Femur (tissue), 1 donor: ENCODE results near the gene NAA60.
"Not testable (repeated sequence)": the region's sequence is repeated elsewhere in the genome, so short reads cannot be mapped to it uniquely, and the experiment has no call there.

Source experiments
- DNase-seq: peaks from one replicate; pipeline ENCODE4 v3.0.0-alpha.2; 2017

The NAA60 gene

GRCh38 chr16:3465301-3465700 is 21.8 kb downstream of the NAA60 start:
- DNase-seq, result no peak

GRCh38 chr16:3465911-3466584 is 22.6 kb downstream of the NAA60 start:
- DNase-seq, result no peak

GRCh38 chr16:3467182-3467581 is 23.7 kb downstream of the NAA60 start:
- DNase-seq, result no peak

DNA sequence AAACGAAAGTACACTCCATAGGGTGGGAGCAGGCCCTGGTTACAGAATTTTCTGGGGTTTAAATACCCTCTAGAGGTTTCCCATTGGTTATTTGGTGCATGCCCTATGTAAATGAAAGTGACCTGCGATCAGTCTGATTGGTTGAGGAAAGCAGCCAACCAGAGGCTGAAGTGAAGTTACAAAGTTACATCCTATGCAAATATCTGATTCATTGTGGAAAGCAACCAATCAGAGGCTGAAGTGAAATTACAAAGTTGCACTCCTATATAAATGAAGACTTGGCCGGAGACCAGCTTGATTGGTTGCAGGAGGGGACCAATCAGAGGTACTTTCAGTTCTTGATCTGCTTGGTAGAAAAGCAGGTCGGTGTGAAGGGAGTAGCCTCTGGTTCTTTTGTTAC is 24.4 kb downstream of the NAA60 start:
- DNase-seq, result no peak

DNA sequence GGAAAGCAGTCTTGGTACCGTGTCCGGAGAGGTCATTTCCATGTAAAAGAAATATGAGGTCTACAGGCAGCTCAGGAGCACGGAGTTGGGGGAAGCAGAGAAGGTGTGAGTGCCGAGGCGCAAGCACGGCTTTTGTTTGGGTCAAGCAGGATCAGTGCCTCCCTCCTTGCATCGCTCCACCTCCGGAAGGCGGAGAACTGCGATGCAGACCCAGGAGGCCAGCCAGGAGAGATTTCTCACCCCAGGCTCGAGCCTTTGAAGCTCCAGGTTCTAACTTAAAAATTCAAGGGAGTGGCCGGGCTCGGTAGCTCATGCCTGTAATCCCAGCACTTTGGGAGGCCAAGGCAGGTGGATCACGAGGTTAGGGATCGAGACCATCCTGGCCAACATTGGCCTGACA is 25.0 kb downstream of the NAA60 start:
- DNase-seq, result no peak

- DNase-seq, result no peak
Observed at GRCh38 chr16:3469736-3470135, 26.3 kb downstream of the NAA60 start.

- DNase-seq, result no peak
Observed at GRCh38 chr16:3470723-3471122, 27.2 kb downstream of the NAA60 start.

GRCh38 chr16:3471518-3472176 is 28.2 kb downstream of the NAA60 start:
- DNase-seq, result no peak

DNA sequence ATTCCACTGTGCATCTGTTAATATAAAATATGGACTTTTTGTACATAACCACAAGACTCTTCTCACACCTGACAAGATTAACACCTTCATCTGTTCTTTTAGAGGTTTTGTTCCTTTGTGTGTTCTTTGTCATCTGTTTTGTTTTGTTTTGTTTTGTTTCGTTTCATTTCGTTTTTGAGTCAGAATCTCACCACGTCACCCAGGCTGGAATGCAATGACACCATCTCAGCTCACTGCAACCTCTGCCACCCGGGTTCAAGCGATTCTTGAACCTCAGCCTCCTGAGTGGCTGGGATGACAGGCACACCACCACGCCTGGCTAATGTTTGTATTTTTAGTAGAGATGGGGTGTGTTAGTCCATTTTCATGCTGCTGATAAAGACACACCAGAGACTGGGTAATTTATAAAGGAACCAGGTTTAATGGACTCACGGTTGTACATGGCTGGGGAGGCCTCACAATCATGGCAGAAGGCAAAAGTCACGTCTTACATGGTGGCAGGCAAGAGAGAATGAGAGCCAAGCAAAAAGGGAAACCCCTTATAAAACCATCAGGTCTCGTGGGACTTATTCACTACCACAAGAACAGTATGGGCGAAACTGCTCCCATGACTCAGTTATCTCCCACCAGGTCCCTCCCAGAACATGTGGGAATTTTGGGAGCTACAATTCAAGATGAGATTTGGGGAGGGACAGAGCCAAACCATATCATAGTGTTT is 29.6 kb downstream of the NAA60 start:
- DNase-seq, result no peak

GRCh38 chr16:3473596-3473943 is 30.1 kb downstream of the NAA60 start:
- DNase-seq, result not testable (repeated sequence)

DNA sequence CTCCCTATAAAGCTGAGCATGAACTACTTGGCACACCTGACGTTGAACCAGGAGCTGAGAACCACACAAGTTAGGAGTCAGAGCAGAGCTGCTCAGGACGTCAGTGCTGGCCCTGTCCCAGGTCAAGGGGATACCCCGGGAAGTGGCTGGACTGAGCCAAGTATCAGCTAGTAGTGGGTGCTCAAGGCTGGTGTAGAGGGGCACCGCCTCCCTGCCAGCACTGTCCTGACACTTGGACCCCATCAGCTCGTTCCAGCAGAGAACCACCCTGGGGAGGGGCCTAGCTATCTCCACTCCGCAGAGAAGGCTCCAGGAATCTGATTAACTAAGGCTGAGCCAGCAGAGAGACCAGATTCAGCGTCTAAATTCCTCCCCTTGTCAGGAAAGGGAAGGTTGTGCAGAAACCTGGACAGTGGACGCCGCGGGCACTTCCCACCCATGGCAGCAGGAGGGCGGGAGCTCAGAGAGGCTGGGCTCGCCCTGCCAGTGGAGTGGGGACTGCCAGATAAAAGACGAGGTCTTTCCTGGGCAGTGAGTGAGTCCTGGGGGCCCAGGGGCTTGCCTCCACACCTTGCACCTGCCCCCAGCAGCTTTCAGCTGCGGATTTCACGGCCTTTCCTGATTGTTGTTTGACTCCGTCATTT is 30.8 kb downstream of the NAA60 start:
- DNase-seq, result no peak

DNA sequence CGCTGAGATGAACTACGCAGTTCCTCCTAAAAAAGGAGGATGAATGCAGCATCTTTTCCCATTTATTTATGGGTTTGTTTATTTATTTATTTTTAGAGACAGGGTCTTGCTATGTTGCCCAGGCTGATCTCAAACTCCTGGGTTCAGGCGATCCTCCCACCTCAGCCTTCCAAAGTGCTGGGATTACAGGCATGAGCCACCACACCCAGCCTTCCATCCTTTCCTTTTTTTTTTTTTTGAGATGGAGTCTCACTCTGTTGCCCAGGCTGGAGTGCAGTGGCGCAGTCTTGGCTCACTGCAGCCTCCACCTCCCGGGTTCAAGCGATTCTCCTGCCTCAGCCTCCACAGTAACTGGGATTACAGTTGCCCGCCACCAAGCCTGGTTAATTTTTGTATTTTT is 31.4 kb downstream of the NAA60 start:
- DNase-seq, result not testable (repeated sequence)

DNA sequence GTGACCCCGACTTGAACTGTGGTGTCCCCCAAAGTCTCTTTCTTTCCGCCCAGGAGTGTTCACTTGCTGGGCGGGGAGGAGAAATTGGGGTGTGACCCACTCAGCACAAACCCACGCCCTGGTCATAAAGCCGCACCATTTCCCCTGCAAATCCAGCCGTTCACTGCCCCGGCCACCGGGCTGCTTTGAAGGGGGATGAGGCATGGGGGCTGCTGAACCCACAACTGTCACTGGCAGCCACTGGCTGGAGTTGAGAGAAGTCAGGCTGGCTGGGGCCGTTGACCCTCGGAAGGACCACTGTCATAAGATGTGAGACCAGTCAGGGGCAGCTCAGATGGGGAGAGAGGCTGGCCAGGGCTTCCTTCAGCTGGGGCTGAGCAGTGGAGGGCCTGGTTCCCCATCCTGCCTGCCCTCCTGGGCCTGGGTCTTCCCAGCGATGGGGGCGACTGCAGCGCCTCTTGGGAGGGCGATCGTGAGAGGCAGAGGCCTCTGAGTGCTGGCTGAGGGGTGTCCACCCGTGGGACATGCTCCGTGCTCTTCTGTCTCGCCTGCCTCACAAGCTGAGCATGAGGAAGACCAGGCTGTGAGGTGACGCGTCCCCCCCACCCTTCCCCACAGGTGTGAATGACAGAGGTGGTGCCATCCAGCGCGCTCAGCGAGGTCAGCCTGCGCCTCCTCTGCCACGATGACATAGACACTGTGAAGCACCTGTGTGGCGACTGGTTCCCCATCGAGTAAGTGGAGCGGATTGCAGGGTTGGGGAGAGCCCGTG is 32.3 kb downstream of the NAA60 start:
- DNase-seq, result no peak

GRCh38 chr16:3476409-3476808 is 32.9 kb downstream of the NAA60 start:
- DNase-seq, result no peak

DNA sequence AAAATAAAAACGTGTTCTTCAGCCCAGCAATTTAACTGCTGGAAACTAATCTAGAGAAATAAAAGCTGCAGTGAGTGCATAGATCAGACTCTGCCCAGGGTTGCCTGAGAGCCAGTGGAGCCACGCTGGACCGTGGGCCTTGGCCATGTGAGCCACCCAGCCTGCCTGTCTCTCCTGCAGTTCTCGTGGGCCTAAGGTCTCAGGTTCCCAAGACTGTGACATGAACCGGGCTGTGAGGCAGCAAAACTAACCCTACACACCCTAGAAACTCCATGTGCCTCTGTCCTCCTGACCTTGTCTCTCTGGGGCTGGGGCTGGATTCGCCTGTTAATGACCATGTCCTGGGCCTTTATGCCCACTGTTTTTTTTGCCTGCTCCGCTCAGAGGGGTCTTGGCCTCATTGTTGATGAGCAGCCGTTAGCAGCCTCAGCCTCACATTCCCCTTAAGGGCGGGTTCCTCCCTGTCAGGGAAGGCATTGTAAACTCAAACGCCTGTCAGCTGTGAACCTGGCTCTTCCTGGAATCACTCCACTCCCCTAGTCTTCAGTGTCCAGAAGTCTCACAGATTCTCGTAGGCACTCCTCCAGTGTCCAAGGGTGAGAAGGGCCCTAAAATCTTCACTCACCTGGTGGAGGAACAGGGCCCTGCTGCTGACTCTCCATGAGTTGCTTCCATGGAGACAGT is 34.9 kb downstream of the NAA60 start:
- no peak for DNase-seq

GRCh38 chr16:3479654-3480216 is 36.3 kb downstream of the NAA60 start:
- no peak for DNase-seq

DNA sequence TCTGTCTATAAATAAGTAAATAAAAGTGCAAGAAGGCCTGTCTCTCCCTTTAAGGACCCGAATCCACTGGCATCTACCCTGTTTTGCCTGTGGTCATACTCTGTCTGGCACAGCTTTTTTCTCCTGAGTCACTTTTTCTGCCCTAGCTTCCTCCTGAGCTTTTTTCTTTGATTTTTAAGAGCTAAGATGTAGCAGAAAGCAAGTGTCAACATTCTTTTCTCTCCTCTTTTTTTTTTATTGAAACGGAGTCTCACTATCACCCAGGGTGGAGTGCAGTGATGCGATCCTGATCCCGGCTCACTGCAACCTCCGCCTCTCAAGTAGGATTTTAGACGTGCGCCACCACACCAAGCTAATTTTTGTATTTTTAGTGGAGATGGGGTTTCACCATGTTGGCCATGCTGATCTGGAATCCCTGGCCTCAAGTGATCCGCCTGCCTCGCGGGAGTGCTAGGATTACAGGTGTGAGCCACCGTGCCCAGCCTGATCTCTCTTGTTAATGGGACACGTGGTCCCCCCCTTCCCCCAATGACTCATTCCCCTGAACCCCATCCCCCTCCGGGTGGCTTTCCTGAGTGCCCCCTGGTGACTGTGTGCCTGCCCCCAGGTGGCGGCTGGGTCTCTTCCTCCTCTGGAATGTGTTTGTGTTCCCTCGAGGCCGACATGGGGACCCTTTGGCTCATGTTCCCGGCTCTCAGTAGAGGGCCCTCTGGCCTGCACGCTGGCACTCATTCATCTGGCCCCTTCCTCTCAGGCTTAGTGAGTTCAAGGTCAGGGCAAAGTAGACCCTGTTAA is 37.6 kb downstream of the NAA60 start:
- no peak for DNase-seq

DNA sequence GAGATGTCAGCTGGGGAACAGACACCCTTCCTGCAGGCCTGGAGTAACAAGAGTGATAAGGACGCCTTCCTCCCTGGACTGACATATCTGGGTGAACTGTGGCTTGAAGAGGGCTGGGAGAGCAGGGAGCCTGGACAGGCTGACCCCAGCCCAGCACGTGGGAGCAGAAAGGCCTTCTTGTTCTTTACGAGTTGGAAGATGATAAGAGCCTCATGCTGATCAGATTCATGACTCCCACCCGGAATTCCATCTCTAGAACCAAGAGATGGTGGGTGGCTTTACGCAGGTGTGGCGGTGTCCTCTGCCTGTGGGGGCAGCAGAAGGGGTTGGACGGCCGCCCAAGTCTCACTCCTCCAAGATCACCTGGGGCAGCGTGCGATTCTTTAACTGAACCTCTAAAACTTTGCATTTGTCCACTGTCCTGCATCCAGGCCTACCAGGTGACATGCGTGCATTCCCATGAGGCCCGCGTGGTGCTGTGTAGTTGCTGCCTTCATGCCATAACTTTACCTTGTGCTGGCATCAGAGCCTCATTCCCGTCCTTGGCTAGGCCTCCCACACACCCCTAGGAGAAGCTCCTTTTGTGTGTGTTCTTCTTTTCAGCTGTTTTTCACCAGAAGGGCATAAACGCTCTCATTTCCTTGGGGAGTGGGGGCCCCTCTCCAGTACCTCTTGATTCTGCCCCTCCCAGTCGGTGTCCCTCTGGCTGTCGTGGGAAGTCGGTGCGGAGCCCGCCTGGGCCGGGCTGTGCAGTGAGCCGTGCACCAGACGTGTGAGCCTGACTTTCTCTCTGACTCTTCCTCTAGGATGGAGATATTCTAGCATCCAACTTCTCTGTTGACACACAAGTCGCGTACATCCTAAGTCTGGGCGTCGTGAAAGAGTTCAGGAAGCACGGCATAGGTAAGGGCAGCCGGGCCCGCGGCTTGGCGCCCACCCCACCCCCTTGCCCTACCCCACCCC is 38.5 kb downstream of the NAA60 start:
- DNase-seq, result no peak

GRCh38 chr16:3482659-3483241 is 39.3 kb downstream of the NAA60 start:
- no peak for DNase-seq
